Raji (cell line): ENCODE data around the gene ATXN1.

ENCODE experiments used
- POLR2A ChIP-seq: IDR thresholded peaks from 2 replicates; pipeline ENCODE4 v1.6.1; 2011; ENCODE audit warnings: low read depth, low read length, control low read depth; ENCODE audit not compliant: insufficient read depth

Gene ATXN1

GRCh38 chr6:16249971-16250370 is 511.3 kb downstream of the ATXN1 start:
- no peak for TF ChIP-seq POLR2A
